Measurements from ENCODE around the gene LSAMP. TPM values are rescaled to one million over a fixed set of nuclear protein-coding genes. Genes with fewer than 3 reads are reported as not detected.
A peak's percentile ranks its signal among the peaks of the same experiment; 100 is the strongest.

Gene LSAMP
- polyA plus RNA-seq, 1 donor from 2014 or later: 0.94 TPM

DNA sequence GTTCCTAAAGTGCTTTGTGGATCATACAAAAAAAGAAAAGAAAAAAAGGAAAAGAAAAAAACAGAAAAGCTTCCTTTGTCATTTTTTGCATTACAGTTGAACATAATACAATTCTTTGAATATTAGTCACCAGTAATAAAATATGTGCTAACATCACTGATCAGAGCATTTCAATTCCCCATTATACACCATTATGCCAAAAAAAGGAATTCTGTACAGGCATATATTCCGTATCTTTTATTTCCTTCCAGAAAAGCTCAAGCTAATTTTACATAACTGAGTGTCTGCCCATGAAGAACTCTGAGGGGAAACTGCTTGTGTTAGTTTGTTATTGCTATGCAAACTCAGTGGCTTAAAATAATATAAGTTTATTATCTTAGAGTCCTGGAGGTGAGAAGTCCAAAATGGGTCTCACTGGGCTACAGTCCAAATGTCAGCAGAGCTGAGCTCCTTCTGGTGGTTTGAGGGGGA lies 444.1 kb downstream of the LSAMP start:
- Mint-ChIP-seq H3K4me1 (no peaks in the 10 kb centered on the region), H3K36me3 (no peaks in the 10 kb centered on the region), H3K9me3 (peaks cover 0 to 3% (median 2%) of the 10 kb centered on the region in 3 donors), H3K27me3 (peaks cover 1% of the 10 kb centered on the region), H3K27ac (no peak overlapping the region), H3K4me3 (no peak overlapping the region)

- H3K36me3 Mint-ChIP-seq: no peaks in the 10 kb centered on the region
- no peak overlapping the region for H3K4me3 Mint-ChIP-seq
- peaks cover 1% of the 10 kb centered on the region for H3K27me3 Mint-ChIP-seq
- no peaks in the 10 kb centered on the region for H3K4me1 Mint-ChIP-seq
- no peak overlapping the region for H3K27ac Mint-ChIP-seq
- H3K9me3 Mint-ChIP-seq: peaks cover 0 to 3% (median 2%) of the 10 kb centered on the region in 3 donors
Measured at GRCh38 chr3:116000311-116000710, 445.0 kb downstream of the LSAMP start.

DNA sequence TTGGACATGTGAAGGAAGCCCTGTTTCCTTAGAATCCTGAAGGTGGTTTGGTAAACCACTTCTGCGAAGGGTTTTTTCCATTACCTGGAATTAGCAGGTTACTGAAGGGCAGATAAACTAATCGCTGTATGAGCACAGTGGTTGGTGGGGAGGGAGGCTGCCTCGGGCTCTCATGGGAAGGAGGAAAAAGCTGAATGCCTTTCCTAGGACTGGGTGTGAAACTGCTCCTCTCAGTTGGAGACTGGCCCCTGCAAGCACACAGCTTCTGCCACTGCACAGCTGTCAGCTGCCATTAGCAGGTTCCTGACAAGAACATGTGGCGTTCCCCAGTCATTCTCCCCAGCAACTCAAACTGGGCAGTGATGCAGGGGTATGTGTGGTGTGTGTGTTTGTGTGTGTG lies 445.7 kb downstream of the LSAMP start:
- Mint-ChIP-seq H3K4me3 (no peak overlapping the region), H3K4me1 (no peaks in the 10 kb centered on the region), H3K27ac (no peak overlapping the region), H3K27me3 (peaks cover 1% of the 10 kb centered on the region), H3K9me3 (peaks cover 0 to 3% (median 2%) of the 10 kb centered on the region in 3 donors), H3K36me3 (no peaks in the 10 kb centered on the region)

DNA sequence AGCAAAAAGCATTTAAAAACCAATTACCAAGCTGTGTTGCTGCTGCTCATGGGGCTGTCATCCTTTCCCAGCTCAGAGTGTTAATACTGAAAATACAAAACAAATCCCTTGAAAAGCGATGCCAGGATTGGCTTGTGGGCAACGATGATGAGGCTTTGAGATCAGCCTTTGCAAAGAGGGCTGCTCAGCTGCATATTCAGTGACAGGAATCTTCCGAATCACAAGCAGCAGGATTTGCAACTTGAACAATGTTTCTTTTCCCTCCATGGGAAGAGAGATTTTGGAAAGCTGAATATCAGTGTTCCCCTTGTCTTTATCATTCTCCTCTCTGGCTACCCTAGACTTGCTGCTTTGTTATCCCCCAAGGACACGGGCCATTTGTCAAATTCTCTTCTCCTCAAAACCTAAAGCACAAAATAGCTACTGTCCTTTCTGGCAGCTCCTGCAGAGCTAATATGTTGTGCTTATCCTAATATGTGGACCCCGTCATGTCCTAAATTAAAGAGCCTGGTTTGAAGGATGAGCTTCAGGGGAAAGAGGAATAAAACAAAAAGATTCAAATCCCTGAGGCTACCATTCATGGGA lies 446.2 kb downstream of the LSAMP start:
- no peak overlapping the region for H3K4me3 Mint-ChIP-seq
- H3K36me3 Mint-ChIP-seq: no peaks in the 10 kb centered on the region
- H3K4me1 Mint-ChIP-seq: no peaks in the 10 kb centered on the region
- H3K27me3 Mint-ChIP-seq: peaks cover 1% of the 10 kb centered on the region
- no peak overlapping the region for H3K27ac Mint-ChIP-seq
- H3K9me3 Mint-ChIP-seq: peaks cover 0 to 3% (median 2%) of the 10 kb centered on the region in 3 donors

DNA sequence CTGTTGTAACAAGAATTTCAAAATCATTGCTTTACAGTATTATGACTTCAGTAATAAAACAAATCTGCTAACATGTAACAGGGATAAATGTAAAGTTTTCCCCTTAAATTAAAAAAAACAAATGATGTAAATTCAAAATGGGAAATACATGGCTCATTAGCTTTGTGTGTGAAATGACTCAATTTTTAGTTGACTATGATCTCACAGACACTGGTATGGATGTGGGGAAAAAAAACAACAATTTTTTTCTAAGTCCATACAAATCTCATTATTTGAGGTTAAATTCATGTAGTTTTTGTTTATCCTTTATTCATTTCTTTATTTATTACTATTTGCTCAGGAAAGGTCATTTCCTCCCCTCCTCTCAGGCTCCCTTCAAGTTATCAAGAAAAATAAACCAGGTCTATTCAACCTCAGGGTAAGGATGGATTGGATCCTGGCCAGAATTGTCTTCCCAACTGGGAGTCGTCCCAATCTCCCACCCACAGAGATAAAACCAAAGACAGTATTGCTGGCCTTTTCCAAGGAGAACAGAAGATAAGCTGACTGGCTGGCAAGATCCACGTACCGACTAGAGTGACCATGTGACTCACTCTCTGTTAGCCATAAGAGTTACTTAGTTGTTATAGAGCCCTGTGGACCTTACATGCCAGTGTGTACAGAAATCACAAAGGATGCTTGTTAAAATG lies 448.7 kb downstream of the LSAMP start:
- Mint-ChIP-seq H3K4me1 (no peaks in the 10 kb centered on the region), H3K36me3 (no peaks in the 10 kb centered on the region), H3K9me3 (peaks cover 0 to 3% (median 2%) of the 10 kb centered on the region in 3 donors), H3K4me3 (no peak overlapping the region), H3K27me3 (peaks cover 1% of the 10 kb centered on the region), H3K27ac (no peak overlapping the region)

GRCh38 chr3:115990669-115991068 lies 454.6 kb downstream of the LSAMP start:
- no peak overlapping the region for H3K27ac Mint-ChIP-seq
- no peaks in the 10 kb centered on the region for H3K4me1 Mint-ChIP-seq
- H3K4me3 Mint-ChIP-seq: no peak overlapping the region
- H3K9me3 Mint-ChIP-seq: no peaks in the 10 kb centered on the region
- H3K27me3 Mint-ChIP-seq: peaks cover 2% of the 10 kb centered on the region
- H3K36me3 Mint-ChIP-seq: no peaks in the 10 kb centered on the region

- H3K4me3 Mint-ChIP-seq: no peak overlapping the region
- no peak overlapping the region for H3K27ac Mint-ChIP-seq
- H3K9me3 Mint-ChIP-seq: no peaks in the 10 kb centered on the region
- H3K4me1 Mint-ChIP-seq: no peaks in the 10 kb centered on the region
- peaks cover 2% of the 10 kb centered on the region for H3K27me3 Mint-ChIP-seq
- H3K36me3 Mint-ChIP-seq: no peaks in the 10 kb centered on the region
Measured at GRCh38 chr3:115989684-115990421, 455.4 kb downstream of the LSAMP start.

GRCh38 chr3:115986555-115987207 lies 458.6 kb downstream of the LSAMP start:
- Mint-ChIP-seq H3K9me3 (no peaks in the 10 kb centered on the region), H3K27me3 (peaks cover 2% of the 10 kb centered on the region), H3K27ac (peak overlapping the region in 1 of 3 donors; percentile 29), H3K4me3 (no peak overlapping the region), H3K4me1 (peaks cover 3 to 8% (median 7%) of the 10 kb centered on the region in 3 donors), H3K36me3 (no peaks in the 10 kb centered on the region)

DNA sequence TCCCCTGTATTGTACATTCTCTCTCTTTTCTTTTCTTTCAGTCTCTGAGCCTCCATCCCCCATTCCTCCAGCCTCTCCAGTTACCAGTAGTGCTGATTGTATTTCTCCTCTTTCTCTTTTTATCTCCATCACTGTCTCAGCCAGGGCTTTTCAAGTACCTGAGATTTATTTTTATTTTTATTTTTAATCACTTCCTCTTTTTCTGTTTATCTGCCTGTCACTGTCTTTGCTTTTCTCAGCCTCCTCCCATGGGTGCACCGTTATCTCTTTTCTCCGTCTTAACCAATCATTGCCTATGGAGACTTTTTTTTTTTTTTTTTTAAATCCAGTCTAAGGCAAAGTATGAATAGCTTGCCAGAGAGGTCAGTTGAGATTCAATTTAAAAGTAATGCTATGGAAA lies 462.7 kb downstream of the LSAMP start:
- Mint-ChIP-seq H3K36me3 (no peaks in the 10 kb centered on the region), H3K4me1 (peaks cover 4 to 14% (median 7%) of the 10 kb centered on the region in 3 donors), H3K27ac (peak overlapping the region in 1 of 3 donors; percentile 46), H3K27me3 (no peaks in the 10 kb centered on the region), H3K4me3 (peak overlapping the region in 3 of 4 donors; percentile 44 to 80 (median 65)), H3K9me3 (peaks cover 0 to 4% (median 0%) of the 10 kb centered on the region in 3 donors)

DNA sequence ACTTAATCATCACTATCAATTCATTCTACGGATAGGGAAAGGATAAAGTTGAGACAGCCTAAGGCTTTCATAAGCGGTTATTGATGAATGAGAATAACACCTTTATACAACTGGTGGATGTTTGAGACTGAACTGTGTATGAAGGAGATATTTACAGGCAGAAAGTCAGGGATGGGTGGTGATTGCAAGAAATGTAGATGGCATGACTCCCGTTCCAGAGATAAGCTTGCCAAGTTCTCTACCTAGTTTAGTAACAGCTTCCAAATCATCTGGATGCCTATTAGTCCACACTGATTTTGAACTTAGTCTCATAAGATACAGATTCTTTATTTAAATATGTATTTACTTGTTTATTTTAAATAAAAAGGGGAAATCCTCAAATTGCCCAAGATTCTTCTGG lies 463.2 kb downstream of the LSAMP start:
- H3K27ac Mint-ChIP-seq: no peak overlapping the region
- peaks cover 4 to 14% (median 7%) of the 10 kb centered on the region in 3 donors for H3K4me1 Mint-ChIP-seq
- H3K9me3 Mint-ChIP-seq: peaks cover 0 to 4% (median 0%) of the 10 kb centered on the region in 3 donors
- H3K4me3 Mint-ChIP-seq: no peak overlapping the region
- no peaks in the 10 kb centered on the region for H3K36me3 Mint-ChIP-seq
- no peaks in the 10 kb centered on the region for H3K27me3 Mint-ChIP-seq

- no peak overlapping the region for H3K27ac Mint-ChIP-seq
- no peaks in the 10 kb centered on the region for H3K36me3 Mint-ChIP-seq
- peak overlapping the region in 1 of 4 donors; percentile 50 for H3K4me3 Mint-ChIP-seq
- no peaks in the 10 kb centered on the region for H3K27me3 Mint-ChIP-seq
- H3K4me1 Mint-ChIP-seq: peaks cover 4 to 14% (median 7%) of the 10 kb centered on the region in 3 donors
- H3K9me3 Mint-ChIP-seq: peaks cover 0 to 4% (median 0%) of the 10 kb centered on the region in 3 donors
Measured at GRCh38 chr3:115980709-115981108, 464.6 kb downstream of the LSAMP start.

GRCh38 chr3:115977866-115978265 lies 467.4 kb downstream of the LSAMP start:
- H3K36me3 Mint-ChIP-seq: no peaks in the 10 kb centered on the region
- peak overlapping the region in 1 of 3 donors; percentile 11 for H3K27ac Mint-ChIP-seq
- H3K4me3 Mint-ChIP-seq: no peak overlapping the region
- H3K9me3 Mint-ChIP-seq: peaks cover 0 to 6% (median 0%) of the 10 kb centered on the region in 3 donors
- peaks cover 4 to 12% (median 6%) of the 10 kb centered on the region in 3 donors for H3K4me1 Mint-ChIP-seq
- H3K27me3 Mint-ChIP-seq: peaks cover 4% of the 10 kb centered on the region

DNA sequence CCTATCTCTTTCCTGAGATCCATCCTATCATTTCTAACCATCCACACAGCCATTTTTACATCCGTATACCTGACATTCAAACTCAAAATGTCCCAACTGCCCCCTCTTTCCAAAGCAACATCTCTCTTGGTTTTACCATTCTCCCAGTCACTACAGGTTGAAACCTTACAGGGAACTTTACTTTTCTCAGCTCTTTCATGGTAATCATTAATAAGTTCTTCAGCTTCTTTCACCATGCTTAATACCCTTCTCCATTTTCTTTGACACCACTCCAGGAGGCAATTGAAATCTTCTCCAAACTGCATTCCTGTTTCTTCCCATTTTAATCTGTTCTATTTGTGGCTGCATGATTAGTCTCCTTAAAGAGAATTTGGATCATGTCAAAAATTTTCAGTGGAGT lies 469.5 kb downstream of the LSAMP start:
- H3K27ac Mint-ChIP-seq: no peak overlapping the region
- H3K36me3 Mint-ChIP-seq: no peaks in the 10 kb centered on the region

GRCh38 chr3:115975353-115975752 lies 469.9 kb downstream of the LSAMP start:
- Mint-ChIP-seq H3K27ac (no peak overlapping the region), H3K4me1 (peaks cover 0 to 2% (median 0%) of the 10 kb centered on the region in 3 donors), H3K36me3 (no peaks in the 10 kb centered on the region), H3K27me3 (peaks cover 4% of the 10 kb centered on the region), H3K9me3 (peaks cover 0 to 8% (median 0%) of the 10 kb centered on the region in 3 donors), H3K4me3 (no peak overlapping the region)

More for the DNA sequence above, 469.5 kb downstream of the LSAMP start:
- Mint-ChIP-seq H3K4me3 (no peak overlapping the region), H3K9me3 (peaks cover 0 to 8% (median 0%) of the 10 kb centered on the region in 3 donors), H3K4me1 (peaks cover 0 to 2% (median 2%) of the 10 kb centered on the region in 3 donors), H3K27me3 (peaks cover 4% of the 10 kb centered on the region)

All from IgD-negative memory B cell (primary cell).